ENCODE results near the gene SP3.

The SP3 gene

DNA sequence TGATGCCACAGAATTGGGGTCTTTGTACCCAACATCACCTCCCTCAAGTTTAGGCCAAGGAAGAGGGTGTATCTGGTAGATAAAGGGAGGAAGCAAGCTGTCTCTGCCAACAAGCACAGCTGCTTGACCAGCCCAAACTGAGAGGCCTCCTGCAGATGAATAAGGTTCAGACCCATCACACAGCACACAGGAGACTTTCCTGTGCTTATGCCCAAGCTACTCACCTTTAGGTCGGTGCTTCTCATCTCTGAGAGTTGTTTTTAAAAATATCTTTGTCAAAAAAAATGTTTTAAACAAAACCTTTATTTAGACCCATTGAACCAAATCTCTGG lies 24.7 kb upstream of the SP3 start:
- Mint-ChIP-seq H3K4me3 (no peak overlapping the region), H3K27me3 (no peaks in the 10 kb centered on the region), H3K9me3 (no peaks in the 10 kb centered on the region), H3K27ac (no peak overlapping the region), H3K36me3 (ENCODE audit: low read depth) (no peaks in the 10 kb centered on the region), H3K4me1 (ENCODE audit: low read depth) (peaks cover 50% of the 10 kb centered on the region)
- intact Hi-C loops (cut with micrococcal nuclease) = no loop called here

DNA sequence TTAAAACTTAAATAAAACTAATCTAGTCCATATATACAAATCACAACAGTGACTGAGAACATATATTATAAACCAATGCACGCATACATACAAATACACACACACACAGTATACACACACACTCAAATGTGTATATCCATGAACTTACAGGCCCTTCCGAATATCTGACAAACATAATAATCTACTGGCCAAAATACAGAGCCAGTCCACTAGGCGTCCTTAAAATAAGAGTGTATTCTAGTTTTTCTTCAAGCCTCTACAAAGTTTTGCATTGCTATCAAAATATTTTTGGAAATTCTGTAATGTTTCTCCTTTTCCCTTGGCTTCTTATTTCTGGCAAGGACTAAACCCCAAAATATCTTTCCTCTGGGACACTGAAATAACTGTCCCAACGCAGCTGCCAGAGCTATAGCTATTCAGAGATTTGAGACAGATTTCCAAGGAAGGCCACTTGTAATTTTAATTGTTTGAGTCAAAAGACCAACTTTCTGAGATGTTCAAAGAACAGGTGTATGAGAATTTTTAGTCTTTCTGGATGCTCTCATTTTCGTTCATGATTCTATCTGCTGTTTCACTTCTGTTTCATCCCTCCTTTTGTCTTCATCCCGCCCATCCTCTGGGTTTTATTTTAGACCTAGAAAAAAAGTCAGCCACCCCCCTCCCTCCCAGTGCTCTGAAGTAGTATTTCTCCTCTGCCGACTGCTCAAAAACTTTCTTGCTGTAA lies 24.1 kb upstream of the SP3 start:
- no peaks in the 10 kb centered on the region for H3K27me3 Mint-ChIP-seq
- peaks cover 44% of the 10 kb centered on the region for H3K4me1 Mint-ChIP-seq (ENCODE audit: low read depth)
- H3K36me3 Mint-ChIP-seq (ENCODE audit: low read depth) = no peaks in the 10 kb centered on the region
- no peak overlapping the region for H3K27ac Mint-ChIP-seq
- H3K4me3 Mint-ChIP-seq = no peak overlapping the region
- intact Hi-C loops (cut with micrococcal nuclease) = no loop called here
- H3K9me3 Mint-ChIP-seq = no peaks in the 10 kb centered on the region

DNA sequence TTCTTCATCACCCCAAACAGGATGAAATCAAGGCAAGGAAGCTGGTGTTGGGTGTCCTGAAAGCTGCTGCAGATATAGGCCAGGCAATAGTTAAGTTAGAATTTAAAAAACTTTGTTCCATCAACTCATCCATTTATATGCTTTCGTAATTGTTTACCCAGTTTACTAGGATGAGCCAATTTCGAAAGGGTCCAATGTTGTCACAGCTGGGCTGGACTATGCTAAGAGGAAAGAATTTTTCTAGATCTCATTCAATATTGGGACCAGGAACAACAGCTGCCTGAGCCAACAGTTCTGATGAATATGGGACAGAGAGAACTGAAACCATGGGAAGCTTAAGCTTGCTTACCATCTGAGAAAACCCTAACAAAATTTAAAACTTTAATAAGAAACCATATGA lies 21.6 kb upstream of the SP3 start:
- H3K4me1 Mint-ChIP-seq (ENCODE audit: low read depth) = peaks cover 52% of the 10 kb centered on the region
- intact Hi-C loops (cut with micrococcal nuclease) = no loop called here
- H3K4me3 Mint-ChIP-seq = no peak overlapping the region
- H3K27ac Mint-ChIP-seq = peak overlapping the region; percentile 73
- no peaks in the 10 kb centered on the region for H3K36me3 Mint-ChIP-seq (ENCODE audit: low read depth)
- H3K27me3 Mint-ChIP-seq = no peaks in the 10 kb centered on the region
- no peaks in the 10 kb centered on the region for H3K9me3 Mint-ChIP-seq

DNA sequence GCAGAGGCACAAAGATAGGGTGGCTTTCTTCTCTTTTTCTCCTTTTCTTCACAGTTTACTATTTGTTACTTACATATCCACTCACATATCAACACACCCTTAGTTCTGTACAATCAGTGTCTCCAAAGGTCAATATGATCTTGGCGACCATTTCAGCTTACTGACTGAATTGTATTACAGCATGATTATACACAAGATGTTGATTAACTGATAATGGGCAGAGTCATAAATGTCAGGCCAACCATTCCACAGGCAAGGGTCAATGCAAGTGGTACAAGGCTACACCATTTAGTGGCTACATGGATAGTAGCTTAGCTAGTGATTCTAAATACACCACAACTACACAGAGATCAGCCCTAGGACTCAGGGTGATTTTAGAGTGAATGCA lies 20.4 kb upstream of the SP3 start:
- Mint-ChIP-seq H3K27me3 (no peaks in the 10 kb centered on the region), H3K4me3 (no peak overlapping the region), H3K36me3 (ENCODE audit: low read depth) (no peaks in the 10 kb centered on the region), H3K4me1 (ENCODE audit: low read depth) (peaks cover 43% of the 10 kb centered on the region), H3K27ac (peak overlapping the region; percentile 12), H3K9me3 (no peaks in the 10 kb centered on the region)
- intact Hi-C loops (cut with micrococcal nuclease) = no loop called here

DNA sequence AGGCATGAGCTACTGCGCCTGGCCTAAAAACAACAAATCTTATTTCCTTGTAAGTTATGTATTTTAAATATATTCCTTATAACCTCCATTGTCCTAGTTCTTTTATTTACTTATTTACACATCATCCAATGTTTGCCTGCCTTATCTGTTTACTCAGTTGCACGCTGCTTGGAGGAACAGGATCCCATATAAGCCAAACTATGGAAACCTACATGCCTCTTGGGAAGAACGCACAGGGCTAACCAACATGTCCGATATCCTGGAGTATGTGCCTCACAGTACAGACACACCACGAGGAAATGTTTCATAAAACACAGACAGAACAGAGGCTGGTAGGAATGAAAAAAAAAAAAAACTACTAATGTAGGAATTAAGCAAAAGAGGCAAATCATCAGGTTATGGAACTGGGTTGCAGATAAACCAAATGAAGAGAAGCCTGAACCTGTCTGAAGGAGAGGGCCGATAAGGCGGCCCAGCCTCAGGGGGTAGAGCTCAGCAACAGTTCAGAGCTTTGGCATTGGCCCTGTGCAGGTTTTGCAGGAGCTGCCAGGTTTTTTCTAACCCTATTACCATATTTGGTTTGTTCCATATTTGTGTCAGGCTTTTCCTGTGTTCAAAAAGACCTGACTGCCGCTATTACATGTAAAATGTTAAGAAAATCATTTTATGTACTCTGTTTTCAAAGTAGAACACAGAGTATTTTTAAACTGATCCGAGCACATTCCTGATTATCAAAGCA lies 19.9 kb upstream of the SP3 start:
- Mint-ChIP-seq H3K27me3 (no peaks in the 10 kb centered on the region), H3K36me3 (ENCODE audit: low read depth) (no peaks in the 10 kb centered on the region), H3K9me3 (no peaks in the 10 kb centered on the region), H3K4me1 (ENCODE audit: low read depth) (peaks cover 38% of the 10 kb centered on the region), H3K27ac (peak overlapping the region; percentile 12), H3K4me3 (no peak overlapping the region)
- intact Hi-C loops (cut with micrococcal nuclease) = no loop called here

DNA sequence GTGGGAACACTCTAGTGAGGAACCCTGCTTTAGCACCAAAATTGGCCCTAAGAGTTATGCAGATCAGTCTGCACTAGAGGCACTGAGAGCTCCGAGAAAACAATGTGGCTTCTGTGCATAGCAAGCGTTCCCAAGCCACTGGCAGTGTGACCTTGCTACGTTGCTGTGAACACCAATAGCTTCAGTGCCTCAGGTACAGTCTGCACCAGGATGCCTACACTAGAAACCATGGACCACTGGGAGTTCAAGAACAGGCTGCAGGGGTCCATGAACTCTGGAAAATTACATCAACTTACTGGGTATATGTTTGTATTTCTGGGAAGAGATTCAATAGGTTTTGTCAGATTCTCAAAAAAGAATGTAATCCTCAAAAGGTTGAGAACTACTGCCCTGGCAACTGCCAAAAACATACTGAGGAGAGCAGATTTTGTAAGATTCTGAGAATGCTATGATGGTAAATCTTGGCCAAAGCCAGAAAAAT lies 18.3 kb upstream of the SP3 start:
- no peaks in the 10 kb centered on the region for H3K27me3 Mint-ChIP-seq
- no peaks in the 10 kb centered on the region for H3K36me3 Mint-ChIP-seq (ENCODE audit: low read depth)
- no peak overlapping the region for H3K27ac Mint-ChIP-seq
- H3K4me3 Mint-ChIP-seq = no peak overlapping the region
- H3K4me1 Mint-ChIP-seq (ENCODE audit: low read depth) = peaks cover 34% of the 10 kb centered on the region
- intact Hi-C loops (cut with micrococcal nuclease) = no loop called here
- H3K9me3 Mint-ChIP-seq = no peaks in the 10 kb centered on the region

DNA sequence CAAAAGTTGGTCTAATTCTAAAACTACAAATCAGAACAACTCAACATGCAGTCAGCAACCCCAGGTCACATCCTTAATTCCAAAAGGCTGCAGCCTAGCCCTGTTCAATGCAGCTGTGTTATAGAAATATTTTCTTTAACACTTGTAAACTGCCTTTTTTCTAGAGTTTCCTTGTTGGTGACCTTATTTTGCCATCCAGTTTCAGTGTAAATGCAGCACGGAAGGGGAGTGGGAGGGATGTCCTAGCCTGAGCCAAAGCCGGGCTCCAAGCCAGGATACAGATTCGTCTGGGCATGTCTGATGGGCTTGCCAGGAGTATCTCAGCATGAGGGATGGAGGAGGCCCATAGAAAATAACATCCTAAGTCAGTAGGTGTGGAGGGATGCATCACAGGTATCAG lies 17.7 kb upstream of the SP3 start:
- Mint-ChIP-seq H3K27me3 (no peaks in the 10 kb centered on the region), H3K9me3 (no peaks in the 10 kb centered on the region), H3K36me3 (ENCODE audit: low read depth) (no peaks in the 10 kb centered on the region), H3K4me1 (ENCODE audit: low read depth) (peaks cover 34% of the 10 kb centered on the region), H3K4me3 (no peak overlapping the region), H3K27ac (no peak overlapping the region)
- intact Hi-C loops (cut with micrococcal nuclease) = no loop called here

DNA sequence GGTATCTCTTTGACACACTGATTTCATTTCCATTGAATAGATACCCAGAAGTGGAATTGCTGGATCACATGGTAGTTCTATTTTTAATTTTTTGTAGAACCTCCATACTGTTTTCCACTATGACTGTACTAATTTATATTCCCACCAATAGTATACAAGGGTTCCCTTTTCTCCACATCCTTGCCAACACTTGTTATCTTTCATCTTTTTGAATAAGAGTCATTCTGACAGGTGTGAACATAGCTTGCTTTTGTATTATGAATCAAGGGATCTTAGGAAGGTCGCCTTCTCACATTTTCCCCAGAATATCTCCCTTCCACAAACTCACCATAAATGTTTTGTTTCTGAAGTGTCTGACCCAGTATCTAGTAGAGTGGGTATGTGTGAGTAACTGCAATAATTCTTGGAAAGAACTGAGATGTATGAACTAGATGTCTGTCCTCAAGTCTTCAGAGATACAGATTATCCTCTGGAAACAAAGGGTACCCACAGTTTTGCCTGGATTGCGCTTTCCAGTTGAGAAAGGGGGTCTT lies 17.1 kb upstream of the SP3 start:
- H3K27ac Mint-ChIP-seq = no peak overlapping the region
- intact Hi-C loops (cut with micrococcal nuclease) = no loop called here
- peaks cover 34% of the 10 kb centered on the region for H3K4me1 Mint-ChIP-seq (ENCODE audit: low read depth)
- no peaks in the 10 kb centered on the region for H3K36me3 Mint-ChIP-seq (ENCODE audit: low read depth)
- no peaks in the 10 kb centered on the region for H3K9me3 Mint-ChIP-seq
- H3K27me3 Mint-ChIP-seq = no peaks in the 10 kb centered on the region
- no peak overlapping the region for H3K4me3 Mint-ChIP-seq

DNA sequence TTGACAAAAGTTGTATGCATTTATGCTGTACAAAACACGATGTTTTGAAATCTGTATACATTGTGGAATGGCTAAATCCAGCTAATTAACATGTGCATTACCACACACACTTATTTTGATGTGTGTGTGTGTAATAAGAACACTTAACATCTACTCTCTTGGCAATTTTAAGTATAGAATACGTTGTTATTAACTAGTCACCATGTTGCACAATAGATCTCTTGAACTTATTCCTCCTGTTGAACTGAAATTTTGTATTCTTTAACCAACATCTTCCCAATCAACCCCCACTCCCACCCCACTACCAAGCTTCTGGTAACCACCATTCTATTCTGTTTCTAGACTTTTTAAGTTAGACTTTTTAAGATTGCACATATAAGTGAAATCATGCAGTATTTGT lies 16.3 kb upstream of the SP3 start:
- no peaks in the 10 kb centered on the region for H3K27me3 Mint-ChIP-seq
- no peak overlapping the region for H3K4me3 Mint-ChIP-seq
- H3K36me3 Mint-ChIP-seq (ENCODE audit: low read depth) = no peaks in the 10 kb centered on the region

DNA sequence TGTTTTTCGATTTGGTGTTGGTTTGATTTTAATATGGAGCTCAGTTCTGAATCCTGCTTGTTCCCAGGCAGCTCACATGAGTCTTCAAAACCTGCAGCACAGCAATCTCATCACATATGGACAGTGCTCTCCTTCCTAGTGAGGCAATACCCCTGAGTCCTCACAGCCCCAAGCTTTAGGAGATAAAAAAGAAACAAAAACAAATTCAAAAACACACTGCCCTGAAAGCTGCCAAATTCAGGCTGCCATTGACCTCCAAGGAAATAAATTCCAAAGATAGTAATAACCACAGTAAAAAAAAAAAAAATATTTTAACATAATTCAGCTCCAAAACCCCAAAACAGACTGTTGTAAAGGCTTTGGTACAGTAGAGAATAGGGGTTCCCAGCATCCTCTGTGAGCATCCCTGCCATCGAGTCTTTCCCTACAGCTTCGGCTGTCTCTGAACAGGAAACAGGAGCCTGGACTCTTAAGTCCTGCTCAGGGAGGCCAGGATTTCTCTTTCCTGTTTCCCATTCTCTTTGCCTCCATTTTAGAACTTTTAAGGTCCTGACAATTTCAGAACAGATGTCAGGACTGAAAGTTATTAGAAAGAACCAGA lies 14.7 kb upstream of the SP3 start:
- no peak overlapping the region for H3K27ac Mint-ChIP-seq
- H3K27me3 Mint-ChIP-seq = no peaks in the 10 kb centered on the region
- H3K4me3 Mint-ChIP-seq = no peak overlapping the region
- no peaks in the 10 kb centered on the region for H3K9me3 Mint-ChIP-seq
- intact Hi-C loops (cut with micrococcal nuclease) = no loop called here
- peaks cover 10% of the 10 kb centered on the region for H3K4me1 Mint-ChIP-seq (ENCODE audit: low read depth)
- no peaks in the 10 kb centered on the region for H3K36me3 Mint-ChIP-seq (ENCODE audit: low read depth)

More for the DNA sequence above, 16.3 kb upstream of the SP3 start:
- intact Hi-C loops (cut with micrococcal nuclease) = no loop called here
- H3K27ac Mint-ChIP-seq = no peak overlapping the region
- no peaks in the 10 kb centered on the region for H3K9me3 Mint-ChIP-seq
- peaks cover 27% of the 10 kb centered on the region for H3K4me1 Mint-ChIP-seq (ENCODE audit: low read depth)

DNA sequence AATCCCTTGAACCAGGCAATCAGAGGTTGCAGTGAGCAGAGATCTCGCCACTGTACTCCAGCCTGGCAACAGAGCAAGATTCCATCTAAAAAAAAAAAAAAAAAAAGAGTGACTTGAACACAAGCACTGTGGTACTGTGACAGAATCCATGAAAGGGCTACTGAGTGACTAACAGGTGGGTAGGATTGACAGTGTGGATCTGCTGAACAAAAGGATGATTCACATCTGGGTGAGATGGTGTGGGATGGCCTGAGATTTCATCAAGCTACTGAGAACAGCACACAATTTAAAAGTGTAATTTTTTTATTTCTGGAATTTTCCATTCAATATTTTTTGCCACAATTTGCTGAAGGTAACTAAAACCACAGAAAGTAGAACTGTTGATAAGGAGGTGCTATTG lies 13.3 kb upstream of the SP3 start:
- H3K9me3 Mint-ChIP-seq = no peaks in the 10 kb centered on the region
- no peaks in the 10 kb centered on the region for H3K27me3 Mint-ChIP-seq
- H3K36me3 Mint-ChIP-seq (ENCODE audit: low read depth) = no peaks in the 10 kb centered on the region
- no peak overlapping the region for H3K4me3 Mint-ChIP-seq
- peaks cover 10% of the 10 kb centered on the region for H3K4me1 Mint-ChIP-seq (ENCODE audit: low read depth)
- intact Hi-C loops (cut with micrococcal nuclease) = no loop called here
- no peak overlapping the region for H3K27ac Mint-ChIP-seq

DNA sequence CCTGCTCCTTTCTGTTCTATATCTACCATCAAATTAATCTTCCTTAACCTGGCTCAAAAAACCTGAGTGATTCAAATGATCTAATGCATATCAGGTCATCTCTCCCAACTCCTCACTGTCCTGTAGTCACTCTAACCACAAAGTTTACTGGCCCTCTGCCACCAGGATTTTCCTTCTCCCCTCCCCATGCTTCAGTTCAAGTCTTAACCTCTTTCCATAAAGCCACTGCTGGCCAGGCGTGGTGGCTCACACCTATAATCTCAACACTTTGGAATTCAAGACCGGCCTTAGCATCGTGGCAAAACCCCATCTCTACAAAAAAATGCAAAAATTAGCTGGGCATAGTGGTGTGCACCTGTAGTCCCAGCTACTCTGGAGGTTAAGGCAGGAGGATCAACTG lies 7.5 kb upstream of the SP3 start:
- H3K36me3 Mint-ChIP-seq (ENCODE audit: low read depth) = no peaks in the 10 kb centered on the region
- peaks cover 3% of the 10 kb centered on the region for H3K27me3 Mint-ChIP-seq
- no peak overlapping the region for H3K27ac Mint-ChIP-seq
- peaks cover 18% of the 10 kb centered on the region for H3K4me1 Mint-ChIP-seq (ENCODE audit: low read depth)
- no peaks in the 10 kb centered on the region for H3K9me3 Mint-ChIP-seq
- intact Hi-C loops (cut with micrococcal nuclease) = no loop called here
- H3K4me3 Mint-ChIP-seq = no peak overlapping the region

DNA sequence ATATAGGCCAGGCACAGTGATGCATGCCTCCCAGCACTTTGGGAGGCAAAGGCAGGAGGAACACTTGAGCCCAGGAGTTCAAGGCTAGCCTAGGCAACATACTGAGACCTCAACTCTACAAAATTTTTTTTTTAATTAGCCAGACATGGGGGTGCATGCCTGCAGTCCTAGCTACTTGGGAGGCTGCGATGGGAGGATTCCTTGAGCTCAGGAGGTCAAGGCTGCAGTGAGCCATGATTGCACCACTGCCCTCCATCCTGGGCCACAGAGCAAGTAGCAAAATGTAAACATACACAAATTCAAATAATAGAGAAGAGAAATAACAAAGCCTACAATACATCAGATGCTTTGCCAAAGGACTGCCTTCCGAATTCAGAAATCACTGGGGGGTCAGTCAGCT lies 7.0 kb upstream of the SP3 start:
- Mint-ChIP-seq H3K4me3 (no peak overlapping the region), H3K4me1 (ENCODE audit: low read depth) (peaks cover 18% of the 10 kb centered on the region), H3K27me3 (peaks cover 3% of the 10 kb centered on the region), H3K9me3 (no peaks in the 10 kb centered on the region), H3K36me3 (ENCODE audit: low read depth) (peaks cover under 1% of the 10 kb centered on the region), H3K27ac (no peak overlapping the region)
- intact Hi-C loops (cut with micrococcal nuclease) = no loop called here

DNA sequence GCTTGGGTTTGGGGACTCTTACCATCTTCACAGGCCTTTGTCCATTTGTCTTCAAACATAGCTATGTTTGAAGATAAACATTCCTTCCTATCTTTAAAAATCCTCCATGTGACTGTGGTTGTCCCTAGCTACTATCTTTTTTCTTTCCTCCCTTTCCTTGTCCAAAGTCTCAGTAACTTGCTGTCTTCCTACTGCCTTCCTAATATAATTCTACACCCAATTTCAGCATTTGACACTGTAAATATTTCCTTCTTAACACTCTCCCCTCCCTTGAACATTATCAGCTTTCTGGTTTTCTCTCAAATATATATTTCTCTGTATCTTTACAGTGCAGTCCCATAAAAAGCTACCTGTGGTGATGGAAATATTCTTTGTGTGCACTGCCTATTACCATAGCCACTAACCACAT lies 5.3 kb upstream of the SP3 start:
- no peaks in the 10 kb centered on the region for H3K9me3 Mint-ChIP-seq
- peaks cover 3% of the 10 kb centered on the region for H3K27me3 Mint-ChIP-seq
- intact Hi-C loops (cut with micrococcal nuclease) = no loop called here
- peaks cover 10% of the 10 kb centered on the region for H3K36me3 Mint-ChIP-seq (ENCODE audit: low read depth)
- H3K27ac Mint-ChIP-seq = no peak overlapping the region
- peaks cover 34% of the 10 kb centered on the region for H3K4me1 Mint-ChIP-seq (ENCODE audit: low read depth)
- no peak overlapping the region for H3K4me3 Mint-ChIP-seq
